H9 (cell line): ENCODE data around the gene TTC1. TPM values are rescaled to one million over a fixed set of nuclear protein-coding genes. Genes with fewer than 3 reads are reported as not detected.

Source experiments
- DNase-seq: peaks from one replicate; pipeline ENCODE4 v3.0.0-alpha.2; 2017
- H2AFZ ChIP-seq: one replicate; pipeline ENCODE4 v1.6.1; 2013; ENCODE audit warnings: mild to moderate bottlenecking, low read length, control low read depth, moderate library complexity
- H2AK5ac ChIP-seq: 2 replicates; pipeline ENCODE4 v1.6.1; 2013; ENCODE audit warnings: low read length, control low read depth, mixed read lengths; ENCODE audit not compliant: insufficient read length
- H2BK120ac ChIP-seq: one replicate; pipeline ENCODE4 v1.6.1; 2013; ENCODE audit warnings: low read depth, mild to moderate bottlenecking, low read length, control low read depth, inconsistent platforms; ENCODE audit not compliant: poor library complexity, severe bottlenecking
- H2BK12ac ChIP-seq: 2 replicates; pipeline ENCODE4 v1.6.1; 2013; ENCODE audit warnings: low read length, control low read depth, mixed read lengths, low read depth; ENCODE audit not compliant: insufficient read length
- H2BK15ac ChIP-seq: 2 replicates; pipeline ENCODE4 v1.6.1; 2013; ENCODE audit warnings: low read depth, low read length, control low read depth
- H2BK20ac ChIP-seq: one replicate; pipeline ENCODE4 v1.6.1; 2013; ENCODE audit warnings: low read depth, mild to moderate bottlenecking, low read length, control low read depth, inconsistent platforms; ENCODE audit not compliant: poor library complexity, severe bottlenecking
- H2BK5ac ChIP-seq: 2 replicates; pipeline ENCODE4 v1.6.1; 2013; ENCODE audit warnings: low read length, control low read depth, mixed read lengths; ENCODE audit not compliant: insufficient read length
- H3K14ac ChIP-seq: 2 replicates; pipeline ENCODE4 v1.6.1; 2013; ENCODE audit warnings: low read length, control low read depth; ENCODE audit not compliant: insufficient read depth
- H3K18ac ChIP-seq: 2 replicates; pipeline ENCODE4 v1.6.1; 2013; ENCODE audit warnings: low read depth, mild to moderate bottlenecking, mixed read lengths, low read length, control low read depth; ENCODE audit not compliant: insufficient read length
- H3K23ac ChIP-seq: 2 replicates; pipeline ENCODE4 v1.6.1; 2013; ENCODE audit warnings: low read length, control low read depth, mixed read lengths, low read depth; ENCODE audit not compliant: insufficient read length
- H3K23me2 ChIP-seq: 2 replicates; pipeline ENCODE4 v1.6.1; 2013; ENCODE audit warnings: low read depth, mild to moderate bottlenecking, mixed read lengths, low read length, control low read depth; ENCODE audit not compliant: insufficient read length, poor library complexity, severe bottlenecking
- H3K27ac ChIP-seq: 2 replicates; pipeline ENCODE4 v1.5.1; 2013; ENCODE audit warnings: low read length, control low read depth, mixed read lengths, low read depth; ENCODE audit not compliant: insufficient read length
- H3K27me3 ChIP-seq: 2 replicates; pipeline ENCODE4 v1.6.1; 2013; ENCODE audit warnings: low read length, control low read depth, inconsistent platforms; ENCODE audit not compliant: insufficient read depth
- H3K4ac ChIP-seq: 2 replicates; pipeline ENCODE4 v1.6.1; 2013; ENCODE audit warnings: low read depth, mild to moderate bottlenecking, control low read depth, inconsistent platforms, low read length, moderate library complexity
- H3K4me1 ChIP-seq: 2 replicates; pipeline ENCODE4 v1.6.1; 2013; ENCODE audit warnings: low read length, control low read depth, inconsistent platforms; ENCODE audit not compliant: insufficient read depth
- H3K4me2 ChIP-seq: 2 replicates; pipeline ENCODE4 v1.6.1; 2013; ENCODE audit warnings: low read length, control low read depth, mixed read lengths; ENCODE audit not compliant: insufficient read length, insufficient read depth
- H3K56ac ChIP-seq: 2 replicates; pipeline ENCODE4 v1.6.1; 2013; ENCODE audit warnings: low read depth, mild to moderate bottlenecking, mixed read lengths, low read length, control low read depth; ENCODE audit not compliant: insufficient read length
- H3K79me1 ChIP-seq: 2 replicates; pipeline ENCODE4 v1.6.1; 2013; ENCODE audit warnings: low read depth, mild to moderate bottlenecking, moderate library complexity, low read length, control low read depth, inconsistent platforms; ENCODE audit not compliant: insufficient read depth, poor library complexity, severe bottlenecking
- H3K79me2 ChIP-seq: 2 replicates; pipeline ENCODE4 v1.6.1; 2013; ENCODE audit warnings: low read length, control low read depth, inconsistent platforms; ENCODE audit not compliant: insufficient read depth
- H3K9ac ChIP-seq: 2 replicates; pipeline ENCODE4 v1.6.1; 2013; ENCODE audit warnings: low read length, control low read depth, mixed read lengths; ENCODE audit not compliant: insufficient read length; ENCODE audit errors: extremely low read depth
- H3K9me3 ChIP-seq: one replicate; pipeline ENCODE4 v1.6.1; 2013; ENCODE audit warnings: low read depth, low read length, inconsistent platforms; ENCODE audit not compliant: control insufficient read depth
- H3T11ph ChIP-seq: one replicate; pipeline ENCODE4 v1.6.1; 2013; ENCODE audit warnings: mild to moderate bottlenecking, low read length, control low read depth, inconsistent platforms
- H4K20me1 ChIP-seq: one replicate; pipeline ENCODE4 v1.6.1; 2013; ENCODE audit not compliant: control insufficient read depth, insufficient read length, insufficient read depth
- H4K5ac ChIP-seq: 2 replicates; pipeline ENCODE4 v1.6.1; 2013; ENCODE audit warnings: low read depth, mild to moderate bottlenecking, mixed read lengths, low read length, control low read depth; ENCODE audit not compliant: insufficient read length
- H4K8ac ChIP-seq: replicated peaks from 2 replicates; pipeline ENCODE4 v1.6.1; 2013; ENCODE audit warnings: low read length, control low read depth, mixed read lengths, low read depth; ENCODE audit not compliant: insufficient read length
- H4K91ac ChIP-seq: 2 replicates; pipeline ENCODE4 v1.6.1; 2013; ENCODE audit warnings: low read depth, mild to moderate bottlenecking, moderate library complexity, mixed read lengths, low read length, control low read depth; ENCODE audit not compliant: insufficient read length
- H3K27ac Mint-ChIP-seq, 3 experiments: 2 replicates in 2 of 3; 3 replicates in 1 of 3; pipeline ENCODE4 v1.8.0; 2020 to 2021; ENCODE audit warnings: mixed read lengths in 3 of 3, mild to moderate bottlenecking in 1 of 3, moderate library complexity in 1 of 3
- H3K27me3 Mint-ChIP-seq: 2 replicates; pipeline ENCODE4 v1.8.0; 2021; ENCODE audit warnings: low read depth, mild to moderate bottlenecking, moderate library complexity, mixed read lengths
- H3K36me3 Mint-ChIP-seq, 3 experiments: 2 replicates in 2 of 3; 3 replicates in 1 of 3; pipeline ENCODE4 v1.8.0; 2020 to 2021; ENCODE audit warnings: low read depth in 3 of 3, mixed read lengths in 3 of 3; ENCODE audit not compliant: insufficient read depth in 1 of 3
- H3K4me1 Mint-ChIP-seq, 2 experiments: 2 replicates each; pipeline ENCODE4 v1.8.0; 2020; ENCODE audit warnings: mixed read lengths in 2 of 2
- H3K4me3 Mint-ChIP-seq, 2 experiments: 2 replicates in 1 of 2; 3 replicates in 1 of 2; pipeline ENCODE4 v1.8.0; 2020 to 2021; ENCODE audit warnings: mild to moderate bottlenecking in 2 of 2, mixed read lengths in 2 of 2, moderate library complexity in 1 of 2
- H3K9me3 Mint-ChIP-seq, 2 experiments: 2 replicates in 1 of 2; 3 replicates in 1 of 2; pipeline ENCODE4 v1.8.0; 2020; ENCODE audit warnings: mild to moderate bottlenecking in 2 of 2, mixed read lengths in 2 of 2, moderate library complexity in 1 of 2
- CTCF ChIP-seq: fragments of 200-600 bp; sonication (generic); conservative IDR thresholded peaks from 3 replicates; pipeline ENCODE4 v1.8.0; 2021; ENCODE audit warnings: antibody characterized with exemption, mild to moderate bottlenecking
- WGBS: extraction: QIAGEN DNeasy Blood & Tissue Kit; methylation state at CpG from one replicate; pipeline ENCODE4 v1.1.7; 2013; ENCODE audit warnings: missing lambda C conversion rate, low lambda C conversion rate, mixed read lengths; ENCODE audit not compliant: insufficient read length; ENCODE audit errors: extremely low coverage; 5-methylcytosine and 5-hydroxymethylcytosine counted together
- total RNA-seq: library from RNA; stranded (reverse); gene quantifications from 2 replicates; pipeline ENCODE4 v1.2.1, GENCODE V29; 2021

TTC1 gene
- total RNA-seq, 1 experiment from 2014 or later = 62.6 TPM

DNA sequence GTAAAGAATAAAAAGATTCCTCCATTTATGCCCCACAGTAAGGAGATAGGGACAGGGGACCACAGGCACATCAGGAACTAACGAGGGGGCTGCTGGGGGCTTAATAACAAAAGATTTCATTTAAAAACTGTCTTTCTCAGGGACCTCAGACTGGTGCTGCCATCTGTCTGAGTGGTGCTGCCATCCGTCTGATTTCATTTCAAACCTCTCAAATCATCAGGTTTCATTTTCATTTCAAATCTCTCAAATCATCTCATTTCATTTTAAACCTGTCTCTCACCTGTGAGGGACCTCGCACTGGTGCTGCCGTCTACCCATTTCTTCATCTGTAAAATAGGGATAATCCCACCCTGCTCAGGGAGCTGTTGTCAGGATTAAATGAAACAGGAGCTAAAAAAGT is 46.7 kb upstream of the TTC1 start:
- no CpG with 5 or more reads among the region's 4 CpGs for WGBS
- H3K23me2 ChIP-seq = no peaks in the 10 kb centered on the region
- H3K4me3 Mint-ChIP-seq = no peak overlapping the region
- no peak overlapping the region for H3K4me2 ChIP-seq
- H3K4me1 ChIP-seq = no peaks in the 10 kb centered on the region
- H2AK5ac ChIP-seq = no peak overlapping the region
- no peak for TF ChIP-seq CTCF
- H4K91ac ChIP-seq = no peak overlapping the region
- H3K9me3 Mint-ChIP-seq = no peaks in the 10 kb centered on the region
- no peak overlapping the region for H3K14ac ChIP-seq
- no peaks in the 10 kb centered on the region; the same call in 1 of the 2 replicates for H3K27me3 ChIP-seq
- H3K27me3 Mint-ChIP-seq = peaks cover 5% of the 10 kb centered on the region
- no peak overlapping the region for H2BK15ac ChIP-seq
- H4K20me1 ChIP-seq = no peaks in the 10 kb centered on the region
- H3K23ac ChIP-seq = no peak overlapping the region
- H3K4me1 Mint-ChIP-seq = peaks cover 0 to 3% of the 10 kb centered on the region in 2 experiments; a peak in 1 of 4 replicates
- no peak overlapping the region for H2BK12ac ChIP-seq
- H2BK120ac ChIP-seq = no peak overlapping the region
- H3K18ac ChIP-seq = no peak overlapping the region
- no peak overlapping the region for H3K27ac ChIP-seq
- no peaks in the 10 kb centered on the region for H3K79me1 ChIP-seq
- no peak overlapping the region for H3K27ac Mint-ChIP-seq
- no peak overlapping the region for H3K4ac ChIP-seq
- H3K9ac ChIP-seq = no peak overlapping the region
- H2BK5ac ChIP-seq = no peak overlapping the region
- H3T11ph ChIP-seq = no peak overlapping the region
- H2BK20ac ChIP-seq = no peak overlapping the region
- H2AFZ ChIP-seq = no peak overlapping the region
- no peaks in the 10 kb centered on the region for H3K79me2 ChIP-seq
- DNase-seq = no peak
- no peaks in the 10 kb centered on the region for H3K36me3 Mint-ChIP-seq
- H3K56ac ChIP-seq = no peak overlapping the region
- H3K9me3 ChIP-seq = no peaks in the 10 kb centered on the region
- no peak overlapping the region for H4K5ac ChIP-seq
- no peak overlapping the region for H4K8ac ChIP-seq
